DMS79 (cell line): ENCODE data around the gene RFTN1.
A peak's percentile ranks its signal among the peaks of the same experiment; 100 is the strongest.

Source experiments
- DNase-seq: peaks from one replicate; lab custom pipeline; 2025; lab: John Stamatoyannopoulos, UW

The RFTN1 gene

GRCh38 chr3:16406579-16406978 is 106.9 kb downstream of the RFTN1 start:
- DNase-seq = no peak

- no peak for DNase-seq
Measured at GRCh38 chr3:16406166-16406565, 107.3 kb downstream of the RFTN1 start.

GRCh38 chr3:16404349-16404895 is 109.1 kb downstream of the RFTN1 start:
- DNase-seq = no peak

GRCh38 chr3:16402451-16402850 is 111.0 kb downstream of the RFTN1 start:
- no peak for DNase-seq

- no peak for DNase-seq
Measured at GRCh38 chr3:16401273-16401672, 112.2 kb downstream of the RFTN1 start.

GRCh38 chr3:16400106-16400931 is 113.2 kb downstream of the RFTN1 start:
- no peak for DNase-seq

- peak; percentile 11 for DNase-seq
Measured at GRCh38 chr3:16399473-16399872, 114.0 kb downstream of the RFTN1 start.

GRCh38 chr3:16398648-16399047 is 114.9 kb downstream of the RFTN1 start:
- no peak for DNase-seq

- no peak for DNase-seq
Measured at GRCh38 chr3:16396202-16396601, 117.3 kb downstream of the RFTN1 start.

- no peak for DNase-seq
Measured at GRCh38 chr3:16395212-16395611, 118.3 kb downstream of the RFTN1 start.

GRCh38 chr3:16394639-16395038 is 118.9 kb downstream of the RFTN1 start:
- DNase-seq = no peak

- DNase-seq = no peak
Measured at GRCh38 chr3:16392717-16393116, 120.8 kb downstream of the RFTN1 start.

GRCh38 chr3:16392065-16392464 is 121.4 kb downstream of the RFTN1 start:
- DNase-seq = no peak

GRCh38 chr3:16390581-16390980 is 122.9 kb downstream of the RFTN1 start:
- no peak for DNase-seq

GRCh38 chr3:16388850-16389441 is 124.6 kb downstream of the RFTN1 start:
- no peak for DNase-seq

GRCh38 chr3:16386561-16386960 is 126.9 kb downstream of the RFTN1 start:
- no peak for DNase-seq

- no peak for DNase-seq
Measured at GRCh38 chr3:16385151-16385550, 128.3 kb downstream of the RFTN1 start.

GRCh38 chr3:16383864-16384263 is 129.6 kb downstream of the RFTN1 start:
- no peak for DNase-seq

- no peak for DNase-seq
Measured at GRCh38 chr3:16382845-16383244, 130.7 kb downstream of the RFTN1 start.

- no peak for DNase-seq
Measured at GRCh38 chr3:16381426-16381825, 132.1 kb downstream of the RFTN1 start.

- DNase-seq = no peak
Measured at GRCh38 chr3:16380421-16380820, 133.1 kb downstream of the RFTN1 start.

GRCh38 chr3:16379838-16380237 is 133.7 kb downstream of the RFTN1 start:
- DNase-seq = no peak

GRCh38 chr3:16378920-16379319 is 134.6 kb downstream of the RFTN1 start:
- no peak for DNase-seq
